Activated CD4-positive, alpha-beta T cell treated with anti-CD3 and anti-CD28 coated beads for 1 hour (primary cell): Measurements from ENCODE around the gene SOHLH1.

Source experiments
- DNase-seq: peaks from one replicate; pipeline ENCODE4 v3.0.0-alpha.2; 2020

Gene SOHLH1

DNA sequence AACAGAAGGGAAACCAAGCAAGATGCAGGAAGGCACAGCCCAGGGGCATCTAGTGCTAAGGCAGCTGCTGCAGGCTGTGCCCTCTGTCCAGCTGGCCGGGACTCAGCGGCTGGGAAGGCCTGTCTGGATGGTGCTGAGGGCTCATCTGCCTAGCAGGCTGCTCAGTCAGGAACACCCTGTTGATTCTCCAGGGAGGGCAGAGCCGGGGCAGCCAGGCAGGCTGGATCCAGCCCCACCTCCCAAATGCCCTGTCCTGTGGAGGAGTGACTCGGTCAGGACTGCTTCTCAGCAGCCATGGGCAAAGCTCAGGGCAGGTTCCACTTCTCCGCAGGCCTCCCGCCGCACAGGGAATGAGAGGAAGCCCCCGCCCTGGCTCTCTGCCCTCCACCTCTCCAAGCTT is 44.0 kb downstream of the SOHLH1 start:
- DNase-seq = no peak

- DNase-seq = no peak
Measured at GRCh38 chr9:135650408-135650807, 48.9 kb downstream of the SOHLH1 start.

DNA sequence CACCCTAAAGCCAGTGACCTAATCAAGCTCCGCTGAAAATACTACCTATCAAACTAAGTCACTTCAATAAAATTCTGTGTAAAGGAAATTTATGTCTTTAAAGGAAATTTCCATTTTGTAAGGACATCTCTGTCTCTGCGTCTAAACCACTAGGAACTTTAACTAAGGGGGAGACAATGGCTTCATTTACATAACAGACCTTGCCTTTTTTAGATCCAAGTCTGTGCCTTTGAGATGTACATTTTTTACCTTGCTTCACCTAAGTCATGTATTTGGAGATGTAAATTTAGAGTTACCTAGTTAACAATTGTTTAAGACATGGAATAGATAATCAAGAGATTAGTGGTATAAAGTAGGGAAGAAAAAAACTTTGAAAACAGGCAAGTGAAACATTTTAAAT is 49.8 kb downstream of the SOHLH1 start:
- no peak for DNase-seq

- no peak for DNase-seq
Measured at GRCh38 chr9:135648494-135649410, 50.5 kb downstream of the SOHLH1 start.

DNA sequence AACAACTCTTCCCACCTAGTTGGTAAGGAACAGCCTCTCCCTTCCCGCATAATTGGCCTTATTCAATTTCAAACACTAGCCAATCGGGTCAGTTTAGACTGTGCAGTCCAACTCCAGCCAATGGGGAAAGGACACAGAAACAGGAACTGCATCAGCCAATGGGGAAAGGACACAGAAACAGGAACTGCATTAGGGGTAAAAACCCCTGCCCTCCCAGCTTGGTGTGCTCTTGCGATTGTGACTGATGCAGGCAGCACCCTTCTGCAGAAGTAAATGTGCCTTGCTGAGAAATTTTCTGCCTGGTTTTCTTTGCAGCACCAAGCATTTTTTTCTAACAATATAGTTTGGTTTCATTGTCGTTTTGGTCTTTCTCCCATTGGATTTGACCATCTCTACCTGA is 51.4 kb downstream of the SOHLH1 start:
- DNase-seq = no peak

GRCh38 chr9:135644631-135645218 is 54.6 kb downstream of the SOHLH1 start:
- DNase-seq = no peak
